DOHH2 (cell line): ENCODE measurements around the gene CFAP74.

Source experiments
- EZH2phosphoT487 ChIP-seq: fragments of 200-600 bp; sonication (generic); IDR thresholded peaks from 2 replicates; pipeline ENCODE4 v1.6.1; 2017; ENCODE audit warnings: borderline replicate concordance, mild to moderate bottlenecking, antibody characterized with exemption, low read length, moderate library complexity, mixed read lengths
- TF ChIP-seq, protein P1 (sequence below): fragments of 200-600 bp; sonication (generic); IDR thresholded peaks from one replicate; pipeline ENCODE4 v1.5.1; 2014; ENCODE audit warnings: antibody characterized with exemption, mild to moderate bottlenecking, low read depth, low read length; ENCODE audit not compliant: poor library complexity, severe bottlenecking

DNA sequence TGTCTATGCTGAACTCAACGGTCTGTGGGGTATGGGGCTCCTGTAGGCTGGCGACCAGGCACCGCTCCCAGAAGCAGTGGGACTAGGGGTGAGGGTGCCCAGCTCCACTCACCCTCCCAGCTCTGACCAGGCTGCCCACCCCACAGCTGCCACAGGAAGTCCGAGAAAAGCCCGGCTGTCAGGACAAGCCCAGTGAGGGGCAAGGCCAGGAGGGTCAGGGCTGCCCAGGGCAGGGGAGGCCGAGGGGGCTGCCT, 81.0 kb downstream of the CFAP74 start:
- TF ChIP-seq, protein P1, sequence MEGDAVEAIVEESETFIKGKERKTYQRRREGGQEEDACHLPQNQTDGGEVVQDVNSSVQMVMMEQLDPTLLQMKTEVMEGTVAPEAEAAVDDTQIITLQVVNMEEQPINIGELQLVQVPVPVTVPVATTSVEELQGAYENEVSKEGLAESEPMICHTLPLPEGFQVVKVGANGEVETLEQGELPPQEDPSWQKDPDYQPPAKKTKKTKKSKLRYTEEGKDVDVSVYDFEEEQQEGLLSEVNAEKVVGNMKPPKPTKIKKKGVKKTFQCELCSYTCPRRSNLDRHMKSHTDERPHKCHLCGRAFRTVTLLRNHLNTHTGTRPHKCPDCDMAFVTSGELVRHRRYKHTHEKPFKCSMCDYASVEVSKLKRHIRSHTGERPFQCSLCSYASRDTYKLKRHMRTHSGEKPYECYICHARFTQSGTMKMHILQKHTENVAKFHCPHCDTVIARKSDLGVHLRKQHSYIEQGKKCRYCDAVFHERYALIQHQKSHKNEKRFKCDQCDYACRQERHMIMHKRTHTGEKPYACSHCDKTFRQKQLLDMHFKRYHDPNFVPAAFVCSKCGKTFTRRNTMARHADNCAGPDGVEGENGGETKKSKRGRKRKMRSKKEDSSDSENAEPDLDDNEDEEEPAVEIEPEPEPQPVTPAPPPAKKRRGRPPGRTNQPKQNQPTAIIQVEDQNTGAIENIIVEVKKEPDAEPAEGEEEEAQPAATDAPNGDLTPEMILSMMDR: no peak
- TF ChIP-seq EZH2phosphoT487: no peak
